Measurements from ENCODE around the gene STRADB.
A peak's percentile ranks its signal among the peaks of the same experiment; 100 is the strongest.
"Not testable (repeated sequence)": the region's sequence is repeated elsewhere in the genome, so short reads cannot be mapped to it uniquely, and the experiment has no call there.

STRADB gene, protein sequence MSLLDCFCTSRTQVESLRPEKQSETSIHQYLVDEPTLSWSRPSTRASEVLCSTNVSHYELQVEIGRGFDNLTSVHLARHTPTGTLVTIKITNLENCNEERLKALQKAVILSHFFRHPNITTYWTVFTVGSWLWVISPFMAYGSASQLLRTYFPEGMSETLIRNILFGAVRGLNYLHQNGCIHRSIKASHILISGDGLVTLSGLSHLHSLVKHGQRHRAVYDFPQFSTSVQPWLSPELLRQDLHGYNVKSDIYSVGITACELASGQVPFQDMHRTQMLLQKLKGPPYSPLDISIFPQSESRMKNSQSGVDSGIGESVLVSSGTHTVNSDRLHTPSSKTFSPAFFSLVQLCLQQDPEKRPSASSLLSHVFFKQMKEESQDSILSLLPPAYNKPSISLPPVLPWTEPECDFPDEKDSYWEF

GRCh38 chr2:201451292-201452057 lies at the start of gene STRADB, which contains the start of gene TRAK2:
Gene STRADB (plus strand): TSS chr2:201451740. CDS start chr2:201454841, 3,101 bp downstream.
Gene TRAK2 (minus strand): TSS chr2:201451458. CDS start chr2:201420507, 30,951 bp downstream.
- peak; percentile 86 for DNase-seq

GRCh38 chr2:201401815-201402214 lies 49.7 kb upstream of the STRADB start:
- no peak for DNase-seq

GRCh38 chr2:201402651-201403562 lies 48.6 kb upstream of the STRADB start:
- DNase-seq = no peak

- DNase-seq = no peak
Measured at GRCh38 chr2:201403880-201404279, 47.7 kb upstream of the STRADB start.

DNA sequence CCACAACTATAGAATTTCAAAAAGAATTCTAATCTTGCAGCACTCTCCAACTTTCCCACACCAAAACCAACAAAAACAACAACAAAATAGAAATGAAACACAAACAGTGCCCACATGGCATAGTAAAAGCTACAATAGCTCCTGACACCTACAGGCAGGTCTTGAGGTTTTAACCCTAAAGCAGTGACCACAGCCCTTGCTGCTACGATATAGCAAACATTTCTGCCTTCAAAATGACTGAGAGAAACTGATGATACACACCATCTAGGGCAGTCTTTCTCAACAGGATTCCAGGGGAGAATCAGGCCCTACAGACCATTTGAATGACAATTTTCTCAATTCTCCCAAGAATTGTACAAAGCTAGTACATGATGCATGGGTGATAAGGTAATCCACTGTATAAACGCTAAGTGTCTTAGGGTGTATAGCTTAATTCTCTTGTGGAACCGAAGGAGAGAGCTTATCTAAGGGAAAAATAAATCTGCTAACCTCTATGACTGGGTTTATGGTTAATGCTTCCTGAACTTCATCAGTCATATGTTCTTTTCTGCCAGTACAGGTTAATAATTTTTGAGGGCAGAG lies 46.8 kb upstream of the STRADB start:
- DNase-seq = no peak

DNA sequence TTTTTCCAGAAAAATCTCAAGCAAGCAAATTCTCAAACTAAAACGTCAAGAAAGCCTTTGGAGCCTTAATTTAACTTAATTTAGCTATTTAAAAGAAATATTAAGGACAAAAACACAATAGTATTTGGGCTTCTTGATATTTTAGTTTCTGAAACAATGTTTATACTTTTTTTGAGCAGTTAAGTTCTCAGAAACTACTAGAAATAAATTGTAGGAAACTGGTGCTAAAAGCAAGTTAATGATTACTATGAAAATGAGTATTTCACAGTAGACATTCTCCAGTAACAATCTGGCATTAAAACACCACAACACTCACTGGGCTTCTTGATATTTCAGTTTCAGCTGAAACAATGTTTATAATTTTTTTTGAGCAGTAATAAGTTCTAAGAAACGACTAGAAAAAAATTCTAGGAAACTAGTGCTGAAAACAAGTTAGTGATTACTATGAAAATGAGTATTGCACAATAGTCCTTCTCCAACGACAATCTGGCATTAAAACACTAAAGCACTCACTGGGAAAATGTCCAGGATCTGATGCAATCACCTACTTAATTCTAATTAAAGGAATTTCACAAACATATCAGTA lies 45.4 kb upstream of the STRADB start:
- peak; percentile 52 for DNase-seq

GRCh38 chr2:201407265-201407664 lies 44.3 kb upstream of the STRADB start:
- peak; percentile 32 for DNase-seq

- no peak for DNase-seq
Measured at GRCh38 chr2:201408931-201409330, 42.6 kb upstream of the STRADB start.

DNA sequence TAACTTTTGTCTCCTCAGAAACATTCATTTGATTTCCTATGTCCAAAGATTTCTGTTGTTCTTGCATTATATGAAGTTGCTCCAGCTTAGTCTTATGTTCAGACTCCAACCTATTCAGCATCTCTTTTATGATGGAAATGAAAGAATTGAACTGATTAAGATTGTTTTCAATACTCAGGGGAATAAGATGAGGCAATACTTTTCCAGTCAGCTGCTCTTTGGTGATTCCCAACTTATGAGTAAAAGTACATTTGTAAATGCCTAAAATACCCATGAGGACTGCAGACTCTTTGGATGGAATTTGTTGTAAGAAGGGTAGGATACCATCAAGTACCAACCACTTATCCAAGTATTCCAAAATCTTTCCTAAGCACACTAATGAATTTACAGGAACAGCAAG lies 40.1 kb upstream of the STRADB start:
- no peak for DNase-seq

DNA sequence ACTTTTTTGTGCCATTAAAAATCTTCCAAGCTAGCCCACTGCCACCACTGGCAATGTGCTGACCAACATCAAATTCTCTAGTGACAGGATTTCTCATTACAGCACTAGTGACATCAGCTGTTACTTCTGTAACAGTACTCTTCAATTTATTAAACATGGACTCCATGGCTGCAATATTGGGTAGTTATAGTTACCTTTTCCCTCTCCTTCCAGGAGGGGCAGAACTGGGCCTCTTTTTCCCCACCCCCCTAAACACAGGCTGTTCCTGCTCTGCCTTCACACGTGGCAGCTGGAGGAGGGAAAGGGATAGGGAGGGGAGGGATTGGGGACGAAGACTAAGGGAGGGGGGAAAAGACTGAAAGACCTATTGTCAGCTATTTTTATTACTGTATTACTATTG lies 38.4 kb upstream of the STRADB start:
- DNase-seq = no peak

GRCh38 chr2:201413552-201413951 lies 38.0 kb upstream of the STRADB start:
- no peak for DNase-seq

DNA sequence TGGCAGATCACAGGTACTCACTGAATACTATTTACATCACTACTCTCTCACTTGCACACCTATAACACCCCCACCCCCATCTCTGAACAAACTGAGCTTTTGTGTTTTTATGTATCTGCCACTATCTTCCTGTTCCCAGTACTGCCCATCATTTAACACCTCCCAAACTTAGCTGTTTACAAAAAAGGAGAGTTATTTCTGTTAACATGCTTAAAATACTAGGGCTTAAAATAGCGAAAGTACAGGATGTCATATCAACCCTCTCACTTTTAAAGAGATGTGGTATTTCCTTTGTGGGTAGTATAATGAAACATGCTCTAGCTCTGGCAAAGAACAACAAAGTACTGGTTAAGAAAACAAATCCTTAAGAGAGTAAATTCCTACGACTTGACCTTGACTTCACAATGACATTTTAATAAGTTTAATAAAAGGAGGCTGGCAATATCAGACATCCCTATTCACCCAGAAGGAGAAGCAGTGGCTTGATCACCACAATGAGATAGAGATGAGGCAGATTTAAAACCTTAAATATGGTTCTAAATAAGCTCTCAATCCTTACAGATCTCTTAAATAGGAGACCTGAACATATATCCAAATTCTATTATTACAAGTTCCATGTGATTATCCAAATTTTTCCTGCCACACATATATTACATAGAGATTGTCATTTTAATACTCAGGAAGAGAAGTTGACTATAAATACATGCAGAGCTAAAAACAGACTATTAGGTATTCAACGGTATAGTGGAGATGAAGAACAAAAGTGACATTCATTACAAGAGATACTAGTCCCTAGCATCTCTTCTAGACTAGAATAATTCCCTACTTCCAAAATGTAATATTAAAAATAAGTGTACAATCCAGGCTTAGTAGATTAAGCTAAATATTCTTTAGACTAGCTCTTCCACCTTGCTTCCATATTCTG lies 37.2 kb upstream of the STRADB start:
- DNase-seq = no peak

GRCh38 chr2:201415149-201415548 lies 36.4 kb upstream of the STRADB start:
- DNase-seq = no peak

GRCh38 chr2:201419057-201419635 lies 32.4 kb upstream of the STRADB start:
- no peak for DNase-seq

GRCh38 chr2:201419986-201420385 lies 31.6 kb upstream of the STRADB start:
- DNase-seq = no peak

GRCh38 chr2:201420442-201421113 lies 31.0 kb upstream of the STRADB start:
- DNase-seq = no peak

DNA sequence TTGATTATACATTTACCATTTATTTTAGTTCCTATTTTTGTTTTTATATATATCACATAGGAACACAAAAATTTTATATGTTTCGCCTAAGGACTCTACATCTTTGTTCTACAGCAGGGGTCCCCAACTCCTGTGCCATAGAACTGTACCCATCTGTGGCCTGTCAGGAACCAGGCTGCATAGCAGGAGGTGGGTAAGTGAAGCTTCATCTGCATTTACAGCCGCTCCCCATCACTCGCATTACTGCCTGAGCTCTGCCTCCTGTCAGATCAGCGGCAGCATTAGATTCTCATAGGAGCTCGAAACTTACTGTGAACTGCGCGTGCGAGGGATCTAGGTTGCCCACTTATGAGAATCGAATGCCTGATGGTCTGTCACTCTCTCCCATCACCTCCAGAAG lies 25.6 kb upstream of the STRADB start:
- no peak for DNase-seq

- DNase-seq = not testable (repeated sequence)
Measured at GRCh38 chr2:201428366-201428765, 23.2 kb upstream of the STRADB start.

- DNase-seq = not testable (repeated sequence)
Measured at GRCh38 chr2:201429835-201430234, 21.7 kb upstream of the STRADB start.

- not testable (repeated sequence) for DNase-seq
Measured at GRCh38 chr2:201430322-201430721, 21.2 kb upstream of the STRADB start.

Data from DMS 273 treated with DMSO at 0.1 percent for 48 hours (cell line).